C4-2B (cell line): ENCODE data around the gene NFATC3.

Experiments used
- CTCF ChIP-seq: fragments of 450-650 bp; conservative IDR thresholded peaks from 2 replicates; pipeline ENCODE4 v1.5.1; 2017; ENCODE audit warnings: mild to moderate bottlenecking
- ZFX ChIP-seq: fragments of 450-650 bp; IDR thresholded peaks from 2 replicates; pipeline ENCODE4 v1.6.1; 2017

DNA sequence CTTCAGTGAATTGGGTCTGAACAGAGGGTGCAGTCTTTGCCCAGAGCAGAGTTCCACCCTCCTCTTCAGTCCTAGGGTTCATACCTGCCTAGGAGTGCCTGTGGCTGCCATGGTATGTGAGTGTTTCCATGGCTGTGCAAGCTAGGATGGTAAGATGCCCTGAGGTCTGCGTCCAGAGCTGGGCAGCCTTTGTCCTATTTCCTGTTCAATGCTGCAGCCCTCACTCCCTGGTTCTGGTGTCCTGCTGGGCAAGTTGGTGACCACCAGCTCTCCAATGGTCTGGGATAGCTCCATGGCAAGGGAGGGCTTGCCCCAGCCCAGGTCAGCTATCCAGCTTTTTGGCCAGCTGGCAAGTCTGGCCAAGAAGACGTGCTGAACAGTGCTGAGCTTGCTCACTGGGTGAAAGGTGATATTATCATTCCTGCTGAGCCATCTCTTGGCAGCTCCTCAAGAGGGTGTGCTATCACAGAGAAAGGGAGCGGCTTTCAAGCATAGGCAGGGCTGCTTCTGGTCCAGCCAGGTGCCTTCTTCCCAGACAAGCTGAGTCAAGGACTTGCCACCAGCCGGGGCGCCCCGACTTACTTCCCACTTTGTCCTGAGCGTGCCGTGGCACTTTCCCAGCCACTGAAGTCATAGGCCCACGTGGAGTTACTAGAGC, 13.0 kb upstream of the NFATC3 start:
- TF ChIP-seq CTCF (no peak), ZFX (no peak)
